Activated CD4-positive, alpha-beta T cell treated with anti-CD3 and anti-CD28 coated beads, Interleukin-2, amount 10 ng/mL, durations not matched to agents 7 days and 5 days (primary cell): ENCODE results near the gene ACBD4. TPM values are rescaled to one million over a fixed set of nuclear protein-coding genes. Genes with fewer than 3 reads are reported as not detected.
A peak's percentile ranks its signal among the peaks of the same experiment; 100 is the strongest.

Source experiments
- CTCF ChIA-PET: fragments of 350-600 bp; sonication (Branson Sonifier 250); formaldehyde crosslinking; loops from one replicate; lab custom pipeline; 2021; ENCODE audit warnings: antibody characterized with exemption; lab: Charles Lee
- POLR2A ChIA-PET: fragments of 350-600 bp; sonication (Branson Sonifier 250); formaldehyde crosslinking; loops from one replicate; lab custom pipeline; 2021; ENCODE audit warnings: antibody characterized with exemption; lab: Charles Lee
- DNase-seq: peaks from one replicate; pipeline ENCODE4 v3.0.0-alpha.2; 2020
- H3K27ac Mint-ChIP-seq: one replicate; pipeline ENCODE4 v1.8.0; 2021; ENCODE audit warnings: mild to moderate bottlenecking, moderate library complexity, mixed read lengths
- H3K27me3 Mint-ChIP-seq: one replicate; pipeline ENCODE4 v1.8.0; 2021; ENCODE audit warnings: mixed read lengths
- H3K36me3 Mint-ChIP-seq: one replicate; pipeline ENCODE4 v1.8.0; 2021; ENCODE audit warnings: low read depth, mixed read lengths
- H3K4me1 Mint-ChIP-seq: one replicate; pipeline ENCODE4 v1.8.0; 2021; ENCODE audit warnings: mixed read lengths
- H3K4me3 Mint-ChIP-seq: one replicate; pipeline ENCODE4 v1.8.0; 2021; ENCODE audit warnings: mild to moderate bottlenecking, moderate library complexity, mixed read lengths
- H3K9me3 Mint-ChIP-seq: one replicate; pipeline ENCODE4 v1.8.0; 2021; ENCODE audit warnings: mixed read lengths
- total RNA-seq, 2 experiments: library from RNA; stranded (reverse); gene quantifications; one replicate each; pipeline ENCODE4 v1.2.3, GENCODE V29; 2021

ACBD4 gene
- total RNA-seq, 2 experiments from 2014 or later: 18.4 to 19.7 TPM

DNA sequence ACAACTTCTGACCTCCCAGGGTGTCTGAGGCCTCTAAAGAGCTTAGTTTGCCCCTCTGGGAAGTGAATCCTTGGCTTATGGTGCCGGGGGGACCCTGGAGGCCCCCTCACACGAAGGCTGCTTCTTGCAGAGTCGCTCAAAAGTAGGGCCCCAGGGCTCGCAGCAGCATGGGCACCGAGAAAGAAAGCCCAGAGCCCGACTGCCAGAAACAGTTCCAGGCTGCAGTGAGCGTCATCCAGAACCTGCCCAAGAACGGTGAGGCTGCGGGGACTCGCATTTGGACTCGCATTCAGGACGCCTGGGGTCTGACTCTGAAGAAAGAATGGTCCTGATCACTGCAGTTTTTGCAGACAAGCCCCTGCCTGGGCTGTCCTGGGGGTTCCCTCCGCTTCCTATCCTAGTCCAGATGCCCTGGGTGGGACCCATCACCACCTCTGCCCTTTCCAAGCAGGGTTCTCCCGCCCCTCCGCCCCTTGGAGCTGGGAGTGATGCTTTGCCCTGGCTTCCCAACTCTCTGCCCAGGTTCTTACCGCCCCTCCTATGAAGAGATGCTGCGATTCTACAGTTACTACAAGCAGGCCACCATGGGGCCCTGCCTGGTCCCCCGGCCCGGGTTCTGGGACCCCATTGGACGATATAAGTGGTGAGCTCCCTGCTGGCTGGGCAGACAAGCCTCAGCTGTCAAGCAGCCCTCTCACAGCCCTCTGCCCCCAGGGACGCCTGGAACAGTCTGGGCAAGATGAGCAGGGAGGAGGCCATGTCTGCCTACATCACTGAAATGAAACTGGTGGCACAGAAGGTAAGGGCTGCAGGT is 698 bp downstream of the ACBD4 start:
- POLR2A ChIA-PET: interaction anchor here (0.9 to 1.1 kb wide), 3 partner anchors 11 to 16 kb away, joined by 3 to 5 read pairs (median 4); partner anchors contain the start of gene HEXIM1
- peak overlapping the region; percentile 86 for H3K27ac Mint-ChIP-seq
- H3K36me3 Mint-ChIP-seq: peaks cover 4% of the 10 kb centered on the region
- H3K9me3 Mint-ChIP-seq: no peaks in the 10 kb centered on the region
- CTCF ChIA-PET: interaction anchor here (0.6 to 4.9 kb wide), 90 partner anchors 9 to 1009 kb away, joined by 3 to 203 read pairs (median 7); partner anchors contain the start of genes EFTUD2, FMNL1, HEXIM1 and HEXIM2
- peak overlapping the region; percentile 91 for H3K4me3 Mint-ChIP-seq
- DNase-seq: no peak
- peaks cover 1% of the 10 kb centered on the region for H3K27me3 Mint-ChIP-seq
- H3K4me1 Mint-ChIP-seq: peaks cover 21% of the 10 kb centered on the region

DNA sequence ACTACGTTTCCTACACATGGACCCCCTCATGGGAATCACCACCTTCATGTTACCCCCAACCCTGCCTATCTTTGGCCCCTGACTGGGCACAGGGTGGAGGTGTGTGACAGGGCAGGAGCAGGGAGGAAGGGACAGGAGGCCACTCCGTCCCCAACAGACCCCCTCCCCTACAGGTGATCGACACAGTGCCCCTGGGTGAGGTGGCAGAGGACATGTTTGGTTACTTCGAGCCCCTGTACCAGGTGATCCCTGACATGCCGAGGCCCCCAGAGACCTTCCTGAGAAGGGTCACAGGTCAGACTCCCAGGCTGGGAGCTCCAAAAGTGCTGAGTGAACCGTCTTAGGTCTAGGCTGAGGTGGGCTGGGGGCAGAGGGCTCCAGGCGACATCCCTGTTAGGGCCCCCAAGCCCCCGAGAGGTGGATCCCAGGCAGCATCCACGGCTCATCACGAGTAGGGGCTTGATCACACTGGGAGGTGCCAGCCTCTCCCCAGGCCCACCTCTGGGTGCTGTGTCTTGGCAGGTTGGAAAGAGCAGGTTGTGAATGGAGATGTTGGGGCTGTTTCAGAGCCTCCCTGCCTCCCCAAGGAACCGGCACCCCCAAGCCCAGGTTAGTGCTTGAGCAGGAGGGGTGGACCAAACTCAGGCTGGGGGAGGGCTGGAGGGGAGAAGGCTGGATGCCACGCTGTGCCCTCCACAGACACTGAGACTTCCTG is 1.5 kb downstream of the ACBD4 start:
- POLR2A ChIA-PET: no interaction called here
- H3K4me3 Mint-ChIP-seq: peak overlapping the region; percentile 91

DNA sequence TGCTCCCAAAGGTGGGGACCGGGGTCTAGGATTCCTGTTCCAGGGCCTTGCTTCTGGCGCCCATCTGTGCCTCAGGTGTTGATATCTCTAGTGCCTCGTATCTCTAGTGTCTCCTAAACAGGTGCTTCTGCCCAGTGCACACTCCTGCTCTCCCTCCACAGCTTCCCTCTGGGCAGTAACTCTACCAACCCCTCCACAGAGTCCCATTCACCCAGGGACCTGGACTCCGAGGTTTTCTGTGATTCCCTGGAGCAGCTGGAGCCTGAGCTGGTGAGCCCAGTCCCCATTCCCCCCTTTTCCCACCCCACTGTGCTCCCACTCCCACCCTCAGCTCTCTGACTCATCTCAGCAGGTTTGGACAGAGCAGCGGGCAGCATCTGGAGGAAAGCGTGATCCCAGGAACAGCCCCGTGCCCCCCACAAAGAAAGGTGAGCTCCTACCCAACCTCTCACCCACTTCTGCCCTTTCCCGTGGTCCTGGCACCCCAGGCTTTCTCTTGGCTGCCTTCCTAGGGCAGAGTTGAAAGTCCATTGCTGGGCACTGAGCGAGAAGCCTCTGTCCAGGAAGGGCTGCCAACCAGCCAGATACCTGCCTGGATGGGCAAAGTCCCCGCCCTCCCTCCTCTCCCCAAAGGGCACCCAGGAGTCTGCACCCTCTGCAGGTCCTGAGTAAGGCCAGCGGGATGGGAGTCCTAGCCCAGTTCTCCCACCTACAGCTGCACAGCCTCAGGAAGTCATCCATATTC is 2.2 kb downstream of the ACBD4 start:
- no peaks in the 10 kb centered on the region for H3K9me3 Mint-ChIP-seq
- no peak overlapping the region for H3K4me3 Mint-ChIP-seq
- H3K4me1 Mint-ChIP-seq: peaks cover 27% of the 10 kb centered on the region
- H3K36me3 Mint-ChIP-seq: peaks cover 4% of the 10 kb centered on the region
- ChIA-PET CTCF (interaction anchor here (2.8 to 4.9 kb wide), 3 partner anchors 15 to 59 kb away, joined by 13 to 203 read pairs (median 105); partner anchors contain the start of gene HEXIM1), POLR2A (no interaction called here)
- no peaks in the 10 kb centered on the region for H3K27me3 Mint-ChIP-seq
- H3K27ac Mint-ChIP-seq: peak overlapping the region; percentile 60
- no peak for DNase-seq

More for the DNA sequence above, 1.5 kb downstream of the ACBD4 start:
- no peak for DNase-seq
- CTCF ChIA-PET: interaction anchor here (2.1 to 4.9 kb wide), 6 partner anchors 12 to 166 kb away, joined by 9 to 203 read pairs (median 30); partner anchors contain the start of gene HEXIM1
- H3K4me1 Mint-ChIP-seq: peaks cover 27% of the 10 kb centered on the region
- H3K9me3 Mint-ChIP-seq: no peaks in the 10 kb centered on the region
- H3K27me3 Mint-ChIP-seq: no peaks in the 10 kb centered on the region
- H3K36me3 Mint-ChIP-seq: peaks cover 4% of the 10 kb centered on the region
- H3K27ac Mint-ChIP-seq: no peak overlapping the region

DNA sequence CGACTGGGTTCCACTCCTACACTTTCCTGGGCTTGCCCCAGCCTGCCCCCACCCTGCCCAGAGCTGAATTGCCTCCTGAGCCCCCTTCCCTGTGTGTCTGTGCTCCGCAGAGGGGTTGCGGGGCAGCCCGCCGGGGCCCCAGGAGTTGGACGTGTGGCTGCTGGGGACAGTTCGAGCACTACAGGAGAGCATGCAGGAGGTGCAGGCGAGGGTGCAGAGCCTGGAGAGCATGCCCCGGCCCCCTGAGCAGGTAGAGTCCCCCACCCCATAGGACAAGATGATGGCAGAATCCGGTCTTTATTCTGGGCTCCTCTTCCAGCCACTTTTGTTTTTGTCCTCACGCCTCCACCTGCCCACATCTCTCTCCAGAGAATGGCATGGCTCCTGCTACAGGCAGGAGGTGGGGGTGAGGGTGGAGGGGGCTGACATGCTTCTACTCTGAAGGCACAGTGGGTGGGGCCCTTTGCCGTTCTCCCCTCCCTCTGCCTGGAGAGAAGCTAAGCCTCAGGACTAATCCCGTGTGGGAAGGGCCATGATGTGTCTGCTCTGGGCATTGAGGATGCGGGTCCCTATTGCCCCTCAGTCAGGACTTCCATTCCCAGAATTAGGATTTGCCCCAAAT is 3.5 kb downstream of the ACBD4 start:
- peaks cover 4% of the 10 kb centered on the region for H3K36me3 Mint-ChIP-seq
- ChIA-PET CTCF (interaction anchor here (0.6 to 1.4 kb wide), 2 partner anchors 9 to 10 kb away, joined by 4 to 9 read pairs; no protein-coding TSS in a partner anchor), POLR2A (no interaction called here)
- H3K9me3 Mint-ChIP-seq: no peaks in the 10 kb centered on the region
- H3K27ac Mint-ChIP-seq: no peak overlapping the region
- no peak for DNase-seq
- H3K4me1 Mint-ChIP-seq: peaks cover 28% of the 10 kb centered on the region
- H3K27me3 Mint-ChIP-seq: no peaks in the 10 kb centered on the region
- H3K4me3 Mint-ChIP-seq: no peak overlapping the region

DNA sequence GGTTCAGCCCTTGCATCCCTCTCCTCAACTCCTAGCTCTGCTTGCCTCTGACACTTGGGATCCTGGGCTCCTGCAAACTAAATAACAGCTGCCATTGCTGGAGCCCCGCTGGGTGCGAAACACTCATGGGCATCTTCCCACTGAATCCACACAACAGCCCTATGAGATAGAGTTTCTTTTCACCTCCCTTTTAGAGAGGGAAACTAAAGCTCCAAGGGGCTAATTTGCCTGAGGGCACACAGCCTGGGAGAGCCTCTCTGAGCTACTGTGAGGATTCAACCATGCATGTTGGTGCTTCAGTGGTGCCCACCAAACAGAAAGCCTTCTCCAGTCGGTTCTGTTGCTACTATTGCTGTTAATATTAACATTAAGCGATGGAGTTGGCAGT is 4.0 kb downstream of the ACBD4 start:
- Mint-ChIP-seq H3K27ac (no peak overlapping the region), H3K9me3 (no peaks in the 10 kb centered on the region), H3K4me1 (peaks cover 30% of the 10 kb centered on the region), H3K27me3 (no peaks in the 10 kb centered on the region), H3K4me3 (no peak overlapping the region), H3K36me3 (peaks cover 4% of the 10 kb centered on the region)
- POLR2A ChIA-PET: no interaction called here
- DNase-seq: no peak
- CTCF ChIA-PET: interaction anchor here (1.4 kb wide), 1 partner anchor 10 kb away, joined by 9 read pairs; no protein-coding TSS in a partner anchor

DNA sequence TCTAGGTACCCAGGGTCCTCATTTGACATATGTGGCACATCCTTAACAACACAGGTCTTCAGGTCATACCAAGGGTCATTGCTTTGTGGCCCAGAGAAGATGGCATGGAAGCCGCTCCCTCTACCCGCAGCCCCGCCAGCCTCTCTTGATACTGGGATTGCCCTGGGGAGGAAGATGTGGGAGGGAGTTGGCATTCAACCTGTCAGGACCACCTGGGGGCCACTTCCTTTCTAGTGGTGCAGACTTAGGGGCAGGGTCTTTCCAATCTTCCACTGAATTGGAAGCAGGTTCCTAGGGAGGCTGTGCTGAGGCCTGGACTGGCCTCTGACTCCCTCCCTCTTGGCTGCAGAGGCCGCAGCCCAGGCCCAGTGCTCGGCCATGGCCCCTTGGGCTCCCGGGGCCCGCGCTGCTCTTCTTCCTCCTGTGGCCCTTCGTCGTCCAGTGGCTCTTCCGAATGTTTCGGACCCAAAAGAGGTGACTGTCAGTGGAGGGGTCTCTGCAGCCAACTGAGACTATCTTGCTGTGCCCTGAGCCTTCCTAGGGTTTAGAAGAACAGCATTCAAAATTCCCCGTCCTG is 7.7 kb downstream of the ACBD4 start:
- DNase-seq: no peak
- Mint-ChIP-seq H3K27ac (peak overlapping the region; percentile 64), H3K4me3 (peak overlapping the region; percentile 19), H3K27me3 (no peaks in the 10 kb centered on the region), H3K4me1 (peaks cover 44% of the 10 kb centered on the region), H3K36me3 (peaks cover 6% of the 10 kb centered on the region), H3K9me3 (no peaks in the 10 kb centered on the region)
- POLR2A ChIA-PET: no interaction called here
- CTCF ChIA-PET: interaction anchor here (0.6 to 3.8 kb wide), 4 partner anchors 8 to 494 kb away, joined by 3 to 65 read pairs (median 8); partner anchors contain the start of gene ACBD4

DNA sequence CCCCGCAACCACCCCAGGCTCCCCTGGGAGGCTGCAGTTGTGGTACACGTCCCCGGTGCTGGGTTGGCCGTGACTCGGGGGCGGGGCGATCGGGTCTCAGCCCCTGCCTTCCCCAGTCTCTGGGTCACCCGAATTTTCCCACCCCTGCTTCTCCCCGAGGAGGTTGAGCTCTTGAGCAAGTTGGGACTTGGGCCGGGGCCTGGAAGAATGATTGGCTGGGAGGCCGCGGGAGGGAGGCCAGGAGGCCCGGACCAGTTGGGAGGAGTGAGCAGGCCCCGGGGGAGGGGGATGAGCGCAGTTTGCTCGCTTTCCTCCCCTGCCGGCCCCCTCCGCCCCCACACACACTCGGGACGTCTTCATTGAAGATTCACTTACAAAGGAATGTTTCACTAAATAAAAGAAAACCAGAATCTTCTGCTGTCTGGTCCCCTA is 8.3 kb downstream of the ACBD4 start:
- Mint-ChIP-seq H3K27me3 (no peaks in the 10 kb centered on the region), H3K9me3 (no peaks in the 10 kb centered on the region), H3K36me3 (peaks cover 6% of the 10 kb centered on the region), H3K27ac (peak overlapping the region; percentile 64), H3K4me1 (peaks cover 44% of the 10 kb centered on the region), H3K4me3 (peak overlapping the region; percentile 19)
- ChIA-PET CTCF (interaction anchor here (1.8 to 3.8 kb wide), 2 partner anchors 8 to 54 kb away, joined by 8 to 65 read pairs; partner anchors contain the start of gene ACBD4), POLR2A (no interaction called here)
- DNase-seq: no peak

DNA sequence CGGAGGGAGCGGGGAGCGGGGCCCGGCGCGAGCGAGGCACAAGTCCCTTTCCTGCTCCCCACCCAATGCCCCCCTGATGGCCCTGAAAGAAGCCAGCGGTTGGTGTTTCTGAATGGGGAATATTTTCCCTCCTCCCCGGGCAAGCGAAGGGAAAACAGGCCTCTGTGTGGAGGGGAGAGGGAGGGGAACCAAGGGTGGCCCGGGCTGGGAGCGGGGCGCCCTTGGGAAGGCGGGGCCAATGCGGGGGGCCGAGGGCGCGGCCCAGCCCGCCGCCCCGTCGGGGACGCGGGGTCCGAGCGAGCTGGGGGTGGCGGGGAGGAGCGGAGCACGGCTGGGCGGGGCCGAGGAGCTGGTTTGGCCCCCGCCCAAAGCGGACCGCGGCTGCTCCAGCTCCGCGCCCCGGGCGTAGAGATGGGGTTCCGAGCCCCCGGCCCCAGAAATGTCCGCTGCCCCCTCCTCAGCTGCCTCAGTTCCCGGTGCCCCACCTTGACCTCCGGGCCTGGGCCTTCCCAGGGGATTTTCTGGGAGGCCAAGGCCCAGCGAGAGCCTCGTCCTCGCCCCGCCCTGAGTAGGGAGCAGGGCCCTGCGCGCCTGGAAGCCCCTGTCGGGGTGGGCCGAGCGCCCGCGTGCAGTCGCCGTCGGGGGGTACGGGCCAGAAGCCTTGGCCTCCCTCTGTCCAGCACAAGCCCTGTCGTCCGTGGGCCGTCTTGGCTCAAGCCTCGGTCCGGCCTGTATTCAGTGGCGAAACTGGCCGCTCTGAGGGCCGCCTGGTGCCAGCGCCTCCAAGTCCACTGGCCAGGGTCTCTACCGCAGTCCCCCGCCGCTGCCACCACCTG is 8.9 kb downstream of the ACBD4 start:
- CTCF ChIA-PET: interaction anchor here (1.1 to 3.8 kb wide), 3 partner anchors 9 to 92 kb away, joined by 3 to 65 read pairs (median 8); partner anchors contain the start of gene ACBD4
- no peak for DNase-seq
- Mint-ChIP-seq H3K27ac (peak overlapping the region; percentile 64), H3K4me1 (peaks cover 44% of the 10 kb centered on the region), H3K27me3 (no peaks in the 10 kb centered on the region), H3K36me3 (peaks cover 9% of the 10 kb centered on the region), H3K4me3 (no peak overlapping the region), H3K9me3 (no peaks in the 10 kb centered on the region)
- POLR2A ChIA-PET: no interaction called here

DNA sequence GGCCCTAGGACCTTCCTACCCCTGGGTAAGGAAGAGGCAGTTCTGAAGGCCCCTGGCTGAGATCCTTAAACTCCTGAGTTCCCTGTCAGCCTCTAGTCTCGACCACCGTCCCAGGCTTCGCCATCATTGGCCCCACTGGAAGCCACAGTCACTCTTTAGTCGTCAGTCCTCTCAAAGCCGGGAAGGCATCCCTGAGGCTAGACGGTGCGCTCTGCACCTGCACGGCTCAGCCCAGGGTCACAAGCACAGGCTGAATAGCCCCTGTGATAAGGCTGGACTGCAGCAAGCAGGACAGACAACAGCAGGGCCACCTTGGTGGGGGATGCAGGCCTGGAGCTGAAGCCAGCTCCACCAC is 9.5 kb downstream of the ACBD4 start:
- Mint-ChIP-seq H3K27me3 (no peaks in the 10 kb centered on the region), H3K36me3 (peaks cover 15% of the 10 kb centered on the region), H3K4me1 (peaks cover 48% of the 10 kb centered on the region), H3K9me3 (no peaks in the 10 kb centered on the region), H3K27ac (peak overlapping the region; percentile 52), H3K4me3 (no peak overlapping the region)
- CTCF ChIA-PET: interaction anchor here (1.1 to 3.8 kb wide), 3 partner anchors 10 to 91 kb away, joined by 3 to 65 read pairs (median 8); partner anchors contain the start of gene ACBD4
- POLR2A ChIA-PET: no interaction called here
- no peak for DNase-seq

DNA sequence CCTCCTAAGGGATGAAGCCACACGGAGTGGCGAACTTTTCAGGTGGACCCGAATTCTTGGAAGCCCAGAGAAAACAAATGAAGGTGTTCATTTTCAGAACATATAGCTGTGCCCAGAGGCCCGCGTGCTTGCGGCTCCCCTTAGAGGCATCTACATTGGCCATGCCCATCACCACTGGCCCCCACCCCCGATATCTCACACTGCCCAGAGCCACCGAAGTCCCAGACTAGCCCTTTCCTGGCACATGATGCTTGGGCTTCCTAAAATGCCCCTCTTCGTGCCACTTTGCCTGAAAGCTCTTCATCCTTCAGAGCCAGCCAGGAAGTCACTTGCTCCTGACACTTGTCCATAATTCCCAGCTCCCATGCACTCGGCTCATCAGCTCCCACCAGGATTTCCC is 10.7 kb downstream of the ACBD4 start:
- POLR2A ChIA-PET: no interaction called here
- Mint-ChIP-seq H3K9me3 (no peaks in the 10 kb centered on the region), H3K4me3 (peak overlapping the region; percentile 98), H3K4me1 (peaks cover 56% of the 10 kb centered on the region), H3K27ac (peak overlapping the region; percentile 100), H3K27me3 (no peaks in the 10 kb centered on the region), H3K36me3 (peaks cover 15% of the 10 kb centered on the region)
- CTCF ChIA-PET: interaction anchor here (1.3 to 3.8 kb wide), 2 partner anchors 11 to 51 kb away, joined by 6 to 65 read pairs; partner anchors contain the start of gene ACBD4
- no peak for DNase-seq

DNA sequence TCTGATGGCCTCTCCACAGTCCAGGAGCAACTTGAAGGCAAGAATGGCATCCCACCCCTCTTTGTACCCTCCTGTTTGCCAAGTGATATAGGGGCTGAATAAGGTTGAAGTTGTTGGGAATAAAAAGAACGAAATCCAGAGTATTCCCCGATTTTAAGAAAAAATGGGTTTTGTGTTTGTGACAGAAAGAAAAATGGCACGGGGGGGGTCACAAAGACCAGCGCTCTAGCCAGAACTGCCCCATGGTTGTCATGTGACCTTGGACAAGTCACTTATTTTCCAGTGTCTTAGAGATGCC is 11.1 kb downstream of the ACBD4 start:
- H3K4me1 Mint-ChIP-seq: peaks cover 56% of the 10 kb centered on the region
- DNase-seq: no peak
- H3K27ac Mint-ChIP-seq: peak overlapping the region; percentile 100
- peaks cover 15% of the 10 kb centered on the region for H3K36me3 Mint-ChIP-seq
- H3K4me3 Mint-ChIP-seq: peak overlapping the region; percentile 98
- no peaks in the 10 kb centered on the region for H3K27me3 Mint-ChIP-seq
- H3K9me3 Mint-ChIP-seq: no peaks in the 10 kb centered on the region
- ChIA-PET POLR2A (no interaction called here), CTCF (interaction anchor here (1.3 to 3.8 kb wide), 2 partner anchors 11 to 51 kb away, joined by 6 to 65 read pairs; partner anchors contain the start of gene ACBD4)
